ENCODE results near the gene EFHC2. TPM values are rescaled to one million over a fixed set of nuclear protein-coding genes. Genes with fewer than 3 reads are reported as not detected.

EFHC2 gene
- total and polyA plus RNA-seq, 10 of the 15 experiments (the other 5 are each of a cell fraction or from before 2014, with no cell fraction given) = 0.56 TPM; not detected in 9

GRCh38 chrX:44147130-44147529, 196.3 kb downstream of the EFHC2 start (continued):
- no peak for TF ChIP-seq BMI1 (IDR thresholded peaks at IDR 0.05; ENCODE audit: borderline replicate concordance)
- no peak for TF ChIP-seq TARDBP (IDR thresholded peaks at IDR 0.05; ENCODE audit: borderline replicate concordance)
- no peak for TF ChIP-seq JUND (IDR thresholded peaks at IDR 0.05; ENCODE audit: low read depth, low read length)
- no peak for TF ChIP-seq RELA (IDR thresholded peaks at IDR 0.05; ENCODE audit: borderline replicate concordance, partially characterized antibody)
- TF ChIP-seq SREBF1 (IDR thresholded peaks at IDR 0.05; ENCODE audit: low read length) = no peak
- no peak for TF ChIP-seq RB1 (IDR thresholded peaks at IDR 0.05; ENCODE audit: borderline replicate concordance)

GRCh38 chrX:44144177-44144945, 199.1 kb downstream of the EFHC2 start:
- H3K27me3 ChIP-seq (replicated peaks in 1 of 2; ENCODE audit: control insufficient read depth in 2 of 2, insufficient read depth in 2 of 2, low read length in 1 of 2) = no peaks in the 10 kb centered on the region
- no peak overlapping the region for H3K27ac ChIP-seq (ENCODE audit: control insufficient read depth, insufficient read depth)
- FAIRE-seq (no peak), ATAC-seq (no peak), DNase-seq (ENCODE audit: low read depth, low spot score) (no peak)
- ChIA-PET CTCF (no interaction called here), RAD21 (ENCODE audit: unreplicated experiment) (no interaction called here), SMC1A (ENCODE audit: uncharacterized antibody, unreplicated experiment) (interaction anchor here (0.7 kb wide), 1 partner anchor 28 kb away, joined by 3 read pairs; no protein-coding TSS in a partner anchor), POLR2A (no interaction called here)
- no peaks in the 10 kb centered on the region for H3K36me3 ChIP-seq (ENCODE audit: control insufficient read depth in 2 of 2, insufficient read depth in 2 of 2, low read length in 1 of 2)
- H3K4me3 ChIP-seq = no peak overlapping the region
- intact Hi-C loops (cut with micrococcal nuclease; ENCODE audit: unreplicated experiment) = no loop called here
- WGBS (ENCODE audit: insufficient coverage, insufficient replicate concordance, low lambda C conversion rate, missing lambda C conversion rate) = 28% methylated on average over 8 of the region's 8 CpGs
- H4K20me1 ChIP-seq (ENCODE audit: control insufficient read depth, insufficient read depth) = no peaks in the 10 kb centered on the region
- in situ Hi-C loops (cut with MboI) = no loop called here
- H3K4me1 ChIP-seq (ENCODE audit: control insufficient read depth, insufficient read depth, low read length) = no peaks in the 10 kb centered on the region
- no peaks in the 10 kb centered on the region for H3K9me3 ChIP-seq (replicated peaks; ENCODE audit: control insufficient read depth, insufficient read depth, low read length)
- BruUV-seq (replicated peaks) = no TSS peak
- H2AFZ ChIP-seq (ENCODE audit: control insufficient read depth, low read depth, low read length) = no peak overlapping the region
- H3K9ac ChIP-seq (ENCODE audit: control insufficient read depth, insufficient read depth, low read length) = no peak overlapping the region
- no peak overlapping the region for H3K4me2 ChIP-seq (ENCODE audit: control insufficient read depth, insufficient read depth)
- H3K79me2 ChIP-seq (ENCODE audit: control insufficient read depth, insufficient read depth, low read length) = no peaks in the 10 kb centered on the region
- TF ChIP-seq PAX8 (IDR thresholded peaks at IDR 0.05) = no peak
- no peak for TF ChIP-seq ATF2 (IDR thresholded peaks at IDR 0.05; ENCODE audit: low read length)
- TF ChIP-seq RAD51 (IDR thresholded peaks at IDR 0.05) = no peak
- TF ChIP-seq NR2C2 (IDR thresholded peaks at IDR 0.05; ENCODE audit: borderline replicate concordance, control insufficient read depth, insufficient read length, low read depth) = no peak
- TF ChIP-seq ZBTB33 (IDR thresholded peaks at IDR 0.05) = no peak
- TF ChIP-seq TCF3 (IDR thresholded peaks at IDR 0.05; ENCODE audit: borderline replicate concordance, insufficient read depth, low read depth, low read length) = no peak
- no peak for TF ChIP-seq ZNF274 (IDR thresholded peaks at IDR 0.05; ENCODE audit: insufficient read depth, insufficient read length)
- TF ChIP-seq BCLAF1 (IDR thresholded peaks at IDR 0.05) = no peak

Data from GM12878 (cell line).